AG10803 (cell line): ENCODE data around the gene CEP120.
"Not testable (repeated sequence)": the region's sequence is repeated elsewhere in the genome, so short reads cannot be mapped to it uniquely, and the experiment has no call there.

ENCODE experiments used
- DNase-seq: peaks from one replicate; pipeline ENCODE4 v3.0.0; 2010; ENCODE audit warnings: low read depth
- H3K4me3 ChIP-seq: 2 replicates; pipeline ENCODE4 v1.5.1; 2011; ENCODE audit warnings: mild to moderate bottlenecking, low read length, control low read depth
- CTCF ChIP-seq: conservative IDR thresholded peaks from 2 replicates; pipeline ENCODE4 v1.5.1; 2011; ENCODE audit warnings: mild to moderate bottlenecking, low read length, control low read depth, inconsistent platforms

Gene CEP120

DNA sequence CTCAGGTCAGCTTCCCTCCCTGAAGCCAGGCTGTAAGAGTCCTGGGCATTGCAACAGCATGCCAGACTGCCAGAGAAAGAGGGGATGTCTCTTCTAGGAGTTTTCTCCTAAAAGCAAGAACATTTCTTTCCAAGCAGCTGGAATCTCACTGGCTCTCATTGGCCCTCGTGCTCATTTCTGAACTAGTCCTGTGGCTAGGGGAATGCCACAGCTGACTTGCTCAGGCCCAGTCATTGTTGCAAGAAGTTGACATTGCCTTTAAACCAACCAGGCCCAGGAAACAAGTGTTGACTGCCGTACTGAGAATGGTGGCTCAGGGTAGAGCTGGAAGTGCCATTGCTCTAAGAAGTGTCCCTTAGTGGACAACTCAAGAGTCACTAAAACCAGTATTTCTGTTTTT, 15.0 kb upstream of the CEP120 start:
- DNase-seq: no peak
- no peak for TF ChIP-seq CTCF
- H3K4me3 ChIP-seq: no peak overlapping the region

- DNase-seq: no peak
- no peak for TF ChIP-seq CTCF
- no peak overlapping the region for H3K4me3 ChIP-seq
Observed at GRCh38 chr5:123436201-123436600, 13.0 kb upstream of the CEP120 start.

DNA sequence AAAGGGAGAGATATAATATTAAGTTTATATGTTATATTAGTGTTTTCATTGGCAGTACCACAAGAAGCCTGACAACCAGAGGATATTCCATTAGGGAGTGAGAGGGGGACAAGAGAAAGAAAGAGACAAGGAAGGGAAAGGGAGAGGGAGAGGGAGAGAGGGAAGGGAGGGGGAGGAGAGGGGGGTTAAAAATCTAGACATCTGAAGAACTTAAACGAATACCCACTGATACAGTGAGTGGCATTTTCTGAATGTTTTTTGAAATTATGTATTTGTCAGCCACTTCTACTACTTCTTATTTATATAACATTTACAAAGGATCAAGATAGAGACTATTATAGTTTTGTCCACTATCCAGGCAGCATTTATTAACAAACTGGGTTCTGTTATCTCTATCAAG, 11.6 kb upstream of the CEP120 start:
- TF ChIP-seq CTCF: no peak
- H3K4me3 ChIP-seq: no peak overlapping the region
- no peak for DNase-seq

DNA sequence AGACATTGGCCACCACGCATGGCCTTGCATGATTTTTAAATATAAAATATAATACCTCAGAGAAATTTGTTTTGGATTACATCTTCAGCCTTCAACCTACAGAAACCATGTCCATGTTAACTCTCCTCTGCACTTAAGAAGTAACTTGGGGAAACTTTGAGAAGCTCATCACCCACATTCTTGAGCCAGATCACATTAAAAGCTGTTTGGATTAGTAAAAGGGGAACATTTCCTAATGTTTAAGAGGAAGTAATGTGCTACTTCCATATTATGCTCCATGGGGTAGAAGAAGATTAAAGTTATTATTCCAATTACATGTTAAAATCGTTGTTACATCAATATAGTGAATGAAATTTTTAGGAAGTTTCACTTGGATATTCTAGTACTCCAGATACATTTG, 10.4 kb upstream of the CEP120 start:
- DNase-seq: no peak
- no peak overlapping the region for H3K4me3 ChIP-seq
- TF ChIP-seq CTCF: no peak

DNA sequence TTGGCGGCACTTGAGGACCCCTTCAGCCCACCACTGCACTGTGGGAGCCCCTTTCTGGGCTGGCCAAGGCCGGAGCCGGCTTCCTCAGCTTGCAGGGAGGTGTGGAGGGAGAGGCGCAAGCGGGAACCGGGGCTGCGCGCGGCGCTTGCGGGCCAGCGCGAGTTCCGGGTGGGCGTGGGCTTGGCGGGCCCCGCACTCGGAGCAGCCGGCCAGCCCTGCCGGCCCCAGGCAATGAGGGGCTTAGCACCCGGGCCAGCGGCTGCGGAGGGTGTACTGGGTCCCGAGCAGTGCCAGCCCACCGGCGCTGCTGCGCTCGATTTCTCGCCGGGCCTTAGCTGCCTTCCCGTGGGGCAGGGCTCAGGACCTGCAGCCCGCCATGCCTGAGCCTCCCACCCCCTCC, 7.2 kb upstream of the CEP120 start:
- not testable (repeated sequence) for DNase-seq, H3K4me3 ChIP-seq

DNA sequence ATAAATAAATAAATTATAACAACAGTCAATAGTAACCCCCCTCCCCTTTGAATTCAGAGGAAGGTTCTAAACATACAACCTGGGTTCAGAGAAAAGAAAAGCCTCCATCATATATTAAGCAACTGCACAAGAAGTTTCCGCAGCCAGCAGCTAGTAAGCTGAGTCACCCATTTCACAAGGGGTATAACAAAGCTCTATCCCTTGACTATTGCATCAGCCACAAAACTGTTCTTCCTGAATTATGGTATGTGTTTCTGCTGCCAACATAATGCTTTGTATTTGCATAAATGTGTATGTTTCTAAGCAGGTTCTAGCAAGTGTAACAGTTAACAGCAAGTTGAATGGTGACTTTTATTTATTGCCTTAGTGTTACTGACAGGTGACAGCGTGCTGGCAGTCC, 6.8 kb upstream of the CEP120 start:
- TF ChIP-seq CTCF: no peak
- no peak overlapping the region for H3K4me3 ChIP-seq
- DNase-seq: peak; percentile 92

GRCh38 chr5:123429221-123429954, 6.2 kb upstream of the CEP120 start:
- TF ChIP-seq CTCF: no peak
- DNase-seq: no peak
- no peak overlapping the region for H3K4me3 ChIP-seq
